Activated naive CD8-positive, alpha-beta T cell treated with anti-CD3 and anti-CD28 coated beads, Interleukin-2, amount 50 U/mL, for 24 hours (primary cell): ENCODE measurements around the gene NUMB.
"Not testable (repeated sequence)": the region's sequence is repeated elsewhere in the genome, so short reads cannot be mapped to it uniquely, and the experiment has no call there.

Experiments
- ATAC-seq: fragments of 150-1000 bp; cut with Tn5 transposase; one replicate; pipeline ENCODE4 v1.10.0; 2021
- DNase-seq: peaks from one replicate; pipeline ENCODE4 v3.0.0; 2021
- H3K27ac Mint-ChIP-seq: one replicate; pipeline ENCODE4 v1.8.0; 2021; ENCODE audit warnings: mild to moderate bottlenecking, mixed read lengths
- H3K27me3 Mint-ChIP-seq: one replicate; pipeline ENCODE4 v1.8.0; 2021; ENCODE audit warnings: mixed read lengths
- H3K36me3 Mint-ChIP-seq: one replicate; pipeline ENCODE4 v1.8.0; 2021; ENCODE audit warnings: low read depth, mixed read lengths
- H3K4me1 Mint-ChIP-seq: one replicate; pipeline ENCODE4 v1.8.0; 2021; ENCODE audit warnings: mixed read lengths
- H3K4me3 Mint-ChIP-seq: one replicate; pipeline ENCODE4 v1.8.0; 2021; ENCODE audit warnings: mild to moderate bottlenecking, moderate library complexity, mixed read lengths
- H3K9me3 Mint-ChIP-seq: one replicate; pipeline ENCODE4 v1.8.0; 2021; ENCODE audit warnings: mixed read lengths

Gene NUMB

DNA sequence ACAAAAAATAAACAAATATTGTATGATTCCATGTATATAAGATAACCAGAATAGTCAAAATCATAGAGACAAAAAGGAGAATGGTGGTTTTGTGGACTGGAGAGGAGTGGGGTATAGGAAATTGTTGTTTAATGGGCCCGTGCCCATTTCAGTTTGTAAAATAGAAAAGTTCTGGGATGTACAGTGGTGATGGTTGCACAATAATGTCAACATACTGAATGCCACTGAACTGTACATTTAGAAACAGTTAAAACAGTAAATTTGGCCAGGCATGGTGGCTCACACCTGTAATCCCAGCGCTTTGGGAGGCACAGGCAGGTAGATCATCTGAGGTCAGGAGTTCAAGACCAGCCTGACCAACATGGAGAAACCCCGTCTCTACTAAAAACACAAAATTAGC lies 40.1 kb downstream of the NUMB start:
- Mint-ChIP-seq H3K9me3 (no peaks in the 10 kb centered on the region), H3K36me3 (peaks cover 13% of the 10 kb centered on the region), H3K4me3 (no peak overlapping the region), H3K27ac (no peak overlapping the region), H3K27me3 (no peaks in the 10 kb centered on the region), H3K4me1 (peaks cover 17% of the 10 kb centered on the region)
- no peak for DNase-seq
- ATAC-seq: no peak

GRCh38 chr14:73406248-73406647 lies 52.1 kb downstream of the NUMB start:
- not testable (repeated sequence) for H3K4me3 Mint-ChIP-seq, H3K27ac Mint-ChIP-seq, H3K9me3 Mint-ChIP-seq, ATAC-seq, DNase-seq, H3K4me1 Mint-ChIP-seq, H3K27me3 Mint-ChIP-seq
- peaks cover 20% of the 10 kb centered on the region for H3K36me3 Mint-ChIP-seq

DNA sequence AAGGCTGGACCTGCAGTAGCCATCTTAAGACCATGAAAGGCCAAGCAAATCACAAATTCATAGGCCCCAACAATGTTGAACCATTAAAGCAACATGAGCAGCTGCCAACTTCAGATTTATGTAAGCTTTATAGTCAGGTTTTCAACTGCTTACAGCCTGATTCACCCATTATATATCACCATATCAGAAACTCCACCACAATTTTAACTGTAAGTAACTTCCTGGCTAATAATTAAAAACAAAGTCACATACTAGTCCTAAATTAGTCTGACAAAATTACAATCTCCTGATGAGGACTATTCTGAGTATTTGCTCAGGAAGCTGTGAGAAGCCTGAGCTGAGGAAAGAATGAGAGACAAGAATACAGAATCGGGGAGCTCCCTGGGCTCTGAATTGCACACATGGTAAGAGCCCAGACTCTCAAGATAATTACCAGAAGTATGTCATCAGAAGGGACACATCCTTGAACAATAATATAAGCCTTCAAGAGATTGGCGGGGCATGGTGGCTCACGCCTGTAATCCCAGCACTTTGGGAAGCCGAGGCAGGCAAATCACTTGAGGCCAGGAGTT lies 55.1 kb downstream of the NUMB start:
- ATAC-seq (no peak), DNase-seq (no peak)
- Mint-ChIP-seq H3K9me3 (no peaks in the 10 kb centered on the region), H3K4me3 (no peak overlapping the region), H3K27ac (no peak overlapping the region), H3K4me1 (peaks cover 6% of the 10 kb centered on the region), H3K27me3 (no peaks in the 10 kb centered on the region), H3K36me3 (peaks cover 13% of the 10 kb centered on the region)

- Mint-ChIP-seq H3K4me3 (no peak overlapping the region), H3K27ac (no peak overlapping the region), H3K36me3 (peaks cover 12% of the 10 kb centered on the region), H3K27me3 (no peaks in the 10 kb centered on the region), H3K9me3 (no peaks in the 10 kb centered on the region), H3K4me1 (peaks cover 6% of the 10 kb centered on the region)
- DNase-seq (no peak), ATAC-seq (no peak)
These were observed 55.8 kb downstream of the NUMB start for GRCh38 chr14:73402579-73402978.

- H3K27ac Mint-ChIP-seq: no peak overlapping the region
These were observed 60.5 kb downstream of the NUMB start for GRCh38 chr14:73397810-73398209.

GRCh38 chr14:73394317-73394716 lies 64.0 kb downstream of the NUMB start:
- Mint-ChIP-seq H3K4me3 (no peak overlapping the region), H3K36me3 (peaks cover 2% of the 10 kb centered on the region), H3K27me3 (no peaks in the 10 kb centered on the region), H3K4me1 (peaks cover 23% of the 10 kb centered on the region), H3K9me3 (no peaks in the 10 kb centered on the region), H3K27ac (no peak overlapping the region)
- ATAC-seq (no peak), DNase-seq (no peak)

More at GRCh38 chr14:73397810-73398209, 60.5 kb downstream of the NUMB start:
- DNase-seq (no peak), ATAC-seq (no peak)
- H3K36me3 Mint-ChIP-seq: peaks cover 2% of the 10 kb centered on the region
- no peaks in the 10 kb centered on the region for H3K27me3 Mint-ChIP-seq
- H3K4me3 Mint-ChIP-seq: no peak overlapping the region
- peaks cover 16% of the 10 kb centered on the region for H3K4me1 Mint-ChIP-seq
- H3K9me3 Mint-ChIP-seq: no peaks in the 10 kb centered on the region

DNA sequence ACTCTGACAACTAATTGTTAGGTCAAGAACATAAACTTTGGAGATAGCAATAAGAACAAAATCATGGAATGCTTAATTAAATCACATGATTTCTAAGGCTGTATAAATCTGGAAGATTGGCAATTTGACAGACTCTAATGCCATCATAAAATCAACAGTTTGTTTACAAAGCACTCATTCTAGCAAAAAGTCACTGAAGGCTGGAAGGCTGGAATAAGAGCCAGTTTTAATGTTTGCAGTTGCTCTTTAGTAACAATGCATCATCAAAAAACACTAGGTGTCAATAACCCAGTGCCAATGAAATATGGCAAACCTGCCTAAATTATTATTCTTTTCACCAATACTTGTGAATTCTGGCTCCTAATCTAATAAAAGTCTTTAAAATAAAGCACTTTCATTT lies 65.0 kb downstream of the NUMB start:
- Mint-ChIP-seq H3K4me1 (peaks cover 23% of the 10 kb centered on the region), H3K4me3 (no peak overlapping the region), H3K27ac (no peak overlapping the region), H3K9me3 (no peaks in the 10 kb centered on the region), H3K27me3 (no peaks in the 10 kb centered on the region), H3K36me3 (peaks cover 2% of the 10 kb centered on the region)
- ATAC-seq (no peak), DNase-seq (no peak)

DNA sequence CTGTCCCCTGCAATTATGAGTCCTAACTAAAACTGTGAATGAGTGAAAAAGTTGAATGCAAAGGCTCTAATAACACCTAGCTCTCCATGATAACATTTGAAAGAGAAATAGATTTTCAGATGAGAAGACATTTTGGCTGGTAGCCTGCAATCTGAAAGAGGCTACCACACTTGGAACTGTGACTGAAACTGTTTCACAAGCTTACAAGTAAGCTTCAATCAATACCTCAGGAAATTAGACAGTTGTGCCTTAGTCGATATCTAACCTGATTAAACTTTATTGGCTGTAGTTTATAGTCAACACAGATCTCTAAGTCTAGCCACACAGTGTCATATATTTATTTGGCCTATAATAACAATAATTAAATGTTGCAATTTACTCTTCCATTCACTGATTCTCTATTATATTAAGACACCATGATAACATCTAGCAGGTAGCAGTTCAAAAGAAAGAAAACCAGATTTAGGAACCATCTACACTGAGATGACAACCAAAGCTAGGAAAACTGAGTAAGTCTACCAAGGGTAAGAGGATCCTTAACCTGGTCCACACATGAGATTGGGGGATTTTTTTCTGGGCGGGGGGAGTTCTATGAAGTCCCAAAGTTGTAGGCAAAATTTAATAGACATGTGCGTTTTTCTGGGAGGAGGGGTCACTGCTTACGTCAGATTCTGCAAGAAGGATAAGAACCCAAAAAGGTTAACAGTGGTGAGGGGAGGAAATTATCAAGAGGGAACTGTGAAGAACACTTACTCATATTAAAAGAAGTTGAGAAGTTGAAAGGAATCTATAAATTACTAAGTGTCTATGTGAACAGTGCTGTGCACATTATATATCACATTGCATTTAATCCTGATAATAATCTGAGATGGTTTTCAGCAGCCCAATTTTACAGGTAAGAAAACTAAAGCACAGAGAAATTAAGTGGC lies 65.8 kb downstream of the NUMB start:
- Mint-ChIP-seq H3K36me3 (peaks cover 2% of the 10 kb centered on the region), H3K4me3 (no peak overlapping the region), H3K27ac (peak overlapping the region; percentile 6), H3K9me3 (no peaks in the 10 kb centered on the region), H3K4me1 (peaks cover 23% of the 10 kb centered on the region), H3K27me3 (no peaks in the 10 kb centered on the region)
- DNase-seq: no peak
- peak; percentile 78 for ATAC-seq

- DNase-seq, H3K36me3 Mint-ChIP-seq, H3K27ac Mint-ChIP-seq, ATAC-seq, H3K27me3 Mint-ChIP-seq, H3K4me3 Mint-ChIP-seq: not testable (repeated sequence)
- peaks cover 10% of the 10 kb centered on the region for H3K9me3 Mint-ChIP-seq
- H3K4me1 Mint-ChIP-seq: peaks cover 14% of the 10 kb centered on the region
These were observed 70.5 kb downstream of the NUMB start for GRCh38 chr14:73387860-73388259.

GRCh38 chr14:73386342-73386741 lies 72.0 kb downstream of the NUMB start:
- H3K36me3 Mint-ChIP-seq: peaks cover 16% of the 10 kb centered on the region
- H3K27me3 Mint-ChIP-seq: no peaks in the 10 kb centered on the region
- H3K4me3 Mint-ChIP-seq: no peak overlapping the region
- no peak overlapping the region for H3K27ac Mint-ChIP-seq
- peaks cover 3% of the 10 kb centered on the region for H3K4me1 Mint-ChIP-seq
- DNase-seq: no peak
- no peak for ATAC-seq
- H3K9me3 Mint-ChIP-seq: peaks cover 15% of the 10 kb centered on the region

DNA sequence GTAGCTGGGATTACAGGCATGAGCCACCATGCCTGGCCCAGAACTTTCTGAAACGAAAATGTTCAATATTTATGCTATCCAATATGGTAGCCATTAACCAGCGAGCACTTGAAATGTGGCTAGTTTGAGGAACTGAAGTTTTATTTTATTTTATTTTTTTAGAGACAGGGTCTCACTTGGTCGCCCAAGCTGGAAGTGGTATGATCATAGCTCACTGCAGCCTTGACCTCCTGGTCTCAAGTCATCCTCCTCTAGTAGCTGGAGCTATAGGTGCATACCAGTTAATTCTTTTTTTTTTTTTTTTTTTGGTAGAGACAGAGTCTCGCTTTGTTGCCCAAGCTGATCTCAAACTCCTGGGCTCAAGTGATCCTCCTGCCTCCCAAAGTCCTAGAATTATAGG lies 73.3 kb downstream of the NUMB start:
- not testable (repeated sequence) for H3K4me3 Mint-ChIP-seq, H3K27ac Mint-ChIP-seq, H3K4me1 Mint-ChIP-seq, H3K27me3 Mint-ChIP-seq, DNase-seq, ATAC-seq
- H3K36me3 Mint-ChIP-seq: peaks cover 18% of the 10 kb centered on the region
- H3K9me3 Mint-ChIP-seq: peaks cover 15% of the 10 kb centered on the region

DNA sequence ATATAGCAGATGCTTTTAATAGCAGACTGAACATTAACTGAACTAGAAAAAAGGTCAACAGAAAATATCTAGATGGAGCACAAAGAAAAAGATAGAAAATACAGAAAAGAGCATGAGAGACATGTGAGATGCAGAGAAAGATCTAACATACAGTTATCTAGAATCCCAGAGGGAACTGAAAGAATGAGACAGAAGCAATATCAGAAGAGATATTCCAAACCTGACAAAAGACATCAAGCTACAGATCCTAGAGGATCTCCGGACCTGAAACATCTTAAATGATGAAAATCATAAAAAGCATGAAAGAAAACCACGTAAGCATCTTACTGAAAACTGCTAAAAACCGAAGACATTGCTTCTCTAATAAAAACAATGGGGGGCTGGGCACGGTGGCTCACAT lies 75.0 kb downstream of the NUMB start:
- no peak overlapping the region for H3K27ac Mint-ChIP-seq
- no peaks in the 10 kb centered on the region for H3K4me1 Mint-ChIP-seq
- H3K4me3 Mint-ChIP-seq: no peak overlapping the region
- peaks cover 20% of the 10 kb centered on the region for H3K36me3 Mint-ChIP-seq
- H3K9me3 Mint-ChIP-seq: peaks cover 15% of the 10 kb centered on the region
- DNase-seq: no peak
- no peak for ATAC-seq
- no peaks in the 10 kb centered on the region for H3K27me3 Mint-ChIP-seq

GRCh38 chr14:73381380-73382013 lies 76.8 kb downstream of the NUMB start:
- ATAC-seq (no peak), DNase-seq (no peak)
- Mint-ChIP-seq H3K27ac (no peak overlapping the region), H3K4me3 (no peak overlapping the region), H3K4me1 (no peaks in the 10 kb centered on the region), H3K9me3 (peaks cover 15% of the 10 kb centered on the region), H3K36me3 (peaks cover 20% of the 10 kb centered on the region), H3K27me3 (no peaks in the 10 kb centered on the region)

DNA sequence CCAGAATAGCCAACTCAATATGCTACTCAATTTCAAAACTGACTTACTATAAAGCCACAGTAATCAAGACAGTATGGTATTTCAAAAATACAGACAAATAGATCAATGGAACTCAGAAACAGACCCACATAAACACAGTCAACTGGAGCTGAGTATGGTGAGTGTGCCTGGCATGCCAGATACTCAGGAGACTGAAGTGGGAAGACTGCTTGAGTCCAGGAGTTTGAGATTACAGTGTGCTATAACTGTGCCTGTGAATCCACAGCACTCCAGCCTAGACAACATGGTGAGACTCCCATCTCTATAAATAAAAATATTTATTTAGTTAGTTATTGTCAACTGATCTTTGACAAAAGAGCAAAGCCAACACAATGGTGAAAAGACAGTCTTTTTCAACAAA lies 81.8 kb downstream of the NUMB start:
- ATAC-seq (no peak), DNase-seq (no peak)
- no peaks in the 10 kb centered on the region for H3K9me3 Mint-ChIP-seq
- no peaks in the 10 kb centered on the region for H3K27me3 Mint-ChIP-seq
- no peak overlapping the region for H3K4me3 Mint-ChIP-seq
- peaks cover 8% of the 10 kb centered on the region for H3K4me1 Mint-ChIP-seq
- H3K36me3 Mint-ChIP-seq: peaks cover 4% of the 10 kb centered on the region
- H3K27ac Mint-ChIP-seq: no peak overlapping the region

GRCh38 chr14:73375861-73376260 lies 82.5 kb downstream of the NUMB start:
- peaks cover 8% of the 10 kb centered on the region for H3K4me1 Mint-ChIP-seq
- H3K27me3 Mint-ChIP-seq: no peaks in the 10 kb centered on the region
- no peak for ATAC-seq
- H3K4me3 Mint-ChIP-seq: no peak overlapping the region
- no peak overlapping the region for H3K27ac Mint-ChIP-seq
- DNase-seq: no peak
- no peaks in the 10 kb centered on the region for H3K9me3 Mint-ChIP-seq
- H3K36me3 Mint-ChIP-seq: peaks cover 4% of the 10 kb centered on the region
